Neuron (in vitro differentiated cells): ENCODE data around the gene PFKL.
"Not testable (repeated sequence)": the region's sequence is repeated elsewhere in the genome, so short reads cannot be mapped to it uniquely, and the experiment has no call there.

Experiments
- H2AFZ ChIP-seq: one replicate; pipeline ENCODE4 v1.6.1; 2013; ENCODE audit warnings: low read depth, mild to moderate bottlenecking, inconsistent platforms, low read length, moderate library complexity
- H3K27me3 ChIP-seq: one replicate; pipeline ENCODE4 v1.6.1; 2013; ENCODE audit warnings: low read length; ENCODE audit not compliant: insufficient read depth
- H3K36me3 ChIP-seq: one replicate; pipeline ENCODE4 v1.6.1; 2013; ENCODE audit warnings: low read length; ENCODE audit not compliant: insufficient read depth
- H3K4me1 ChIP-seq: one replicate; pipeline ENCODE4 v1.6.1; 2013; ENCODE audit warnings: low read length; ENCODE audit not compliant: insufficient read depth
- H3K4me3 ChIP-seq: 2 replicates; pipeline ENCODE4 v1.5.1; 2013; ENCODE audit warnings: mild to moderate bottlenecking, low read length, moderate library complexity
- H3K9me3 ChIP-seq: one replicate; pipeline ENCODE4 v1.6.1; 2013; ENCODE audit warnings: low read length

Gene PFKL

GRCh38 chr21:44265734-44266270 lies 34.1 kb upstream of the PFKL start:
- peaks cover 3% of the 10 kb centered on the region for H3K27me3 ChIP-seq
- H3K4me1 ChIP-seq, result peaks cover 13% of the 10 kb centered on the region
- no peak overlapping the region for H3K4me3 ChIP-seq
- H3K9me3 ChIP-seq, result no peaks in the 10 kb centered on the region
- no peaks in the 10 kb centered on the region for H3K36me3 ChIP-seq
- no peak overlapping the region for H2AFZ ChIP-seq

DNA sequence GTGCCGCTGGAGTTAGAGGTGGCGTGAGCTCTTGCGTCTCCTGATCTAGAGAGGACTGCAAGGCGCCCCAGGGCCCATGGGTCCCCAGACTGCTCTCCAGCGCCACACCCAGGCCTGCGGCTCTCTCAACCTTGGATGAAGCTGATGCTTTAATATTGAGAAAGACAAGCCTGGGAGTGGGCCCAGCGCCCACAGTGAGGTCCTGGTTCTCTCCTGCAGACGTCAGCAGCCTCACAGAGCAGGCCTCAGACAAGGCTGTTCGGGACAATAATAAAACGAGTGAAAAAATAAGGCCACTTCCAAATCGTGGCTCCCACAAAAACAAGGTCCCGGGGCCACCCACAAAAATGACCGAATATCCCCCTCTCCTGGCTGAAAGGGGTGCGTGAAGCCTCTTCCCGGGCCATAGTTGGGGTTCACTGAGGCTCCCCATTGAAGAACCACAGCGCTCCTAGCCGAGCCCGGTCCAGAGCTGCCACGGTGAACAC lies 32.2 kb upstream of the PFKL start:
- Histone ChIP-seq H3K27me3 (no peaks in the 10 kb centered on the region), H3K36me3 (no peaks in the 10 kb centered on the region), H3K4me3 (no peak overlapping the region), H2AFZ (no peak overlapping the region), H3K9me3 (no peaks in the 10 kb centered on the region), H3K4me1 (peaks cover 13% of the 10 kb centered on the region)

GRCh38 chr21:44269090-44269489 lies 30.8 kb upstream of the PFKL start:
- H3K27me3 ChIP-seq, result no peaks in the 10 kb centered on the region
- peaks cover 4% of the 10 kb centered on the region for H3K4me1 ChIP-seq
- H3K36me3 ChIP-seq, result no peaks in the 10 kb centered on the region
- peaks cover 2% of the 10 kb centered on the region for H3K9me3 ChIP-seq
- no peak overlapping the region for H3K4me3 ChIP-seq
- no peak overlapping the region for H2AFZ ChIP-seq

DNA sequence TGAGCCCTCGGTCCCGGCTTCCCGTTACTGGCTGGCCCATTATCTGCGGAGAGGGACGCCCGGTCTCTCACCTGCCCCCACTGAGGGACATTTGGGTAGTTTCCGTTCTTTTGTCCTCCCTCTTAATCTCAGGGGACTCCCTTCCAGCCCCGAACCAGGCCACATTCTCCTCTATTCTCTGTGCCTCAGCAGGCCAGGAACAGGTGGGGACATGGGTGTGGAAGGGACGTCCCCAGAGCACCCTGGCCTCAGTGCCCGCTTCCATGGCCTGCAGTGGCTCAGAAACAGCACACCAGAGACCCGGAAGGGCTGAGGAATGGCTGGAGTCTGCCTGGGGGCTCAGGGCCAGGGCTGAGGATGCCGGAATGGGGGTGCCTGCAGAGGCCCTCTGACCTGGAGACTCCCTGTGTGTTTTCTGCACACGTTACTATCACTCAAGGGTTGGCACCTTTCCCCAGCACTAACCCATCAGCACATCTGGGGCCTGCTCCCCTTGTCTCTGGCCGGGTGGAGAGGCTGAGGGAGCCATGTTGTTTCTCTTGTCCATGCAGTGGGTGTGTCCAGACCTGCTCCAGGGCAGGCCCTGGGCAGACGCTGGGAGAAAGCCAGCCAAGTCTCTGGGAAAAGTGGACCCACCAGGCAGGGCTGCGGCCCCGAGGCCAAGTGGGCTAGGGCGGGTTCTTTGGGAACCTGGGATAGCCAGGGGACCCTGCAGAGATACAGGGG lies 28.1 kb upstream of the PFKL start:
- Histone ChIP-seq H3K9me3 (peaks cover 2% of the 10 kb centered on the region), H3K27me3 (no peaks in the 10 kb centered on the region), H3K36me3 (no peaks in the 10 kb centered on the region)

GRCh38 chr21:44272284-44272858 lies 27.5 kb upstream of the PFKL start:
- Histone ChIP-seq H3K4me3 (no peak overlapping the region), H2AFZ (no peak overlapping the region), H3K4me1 (peaks cover 4% of the 10 kb centered on the region), H3K36me3 (no peaks in the 10 kb centered on the region), H3K9me3 (peaks cover 2% of the 10 kb centered on the region), H3K27me3 (no peaks in the 10 kb centered on the region)

More for the DNA sequence above, 28.1 kb upstream of the PFKL start:
- no peak overlapping the region for H2AFZ ChIP-seq
- H3K4me3 ChIP-seq, result no peak overlapping the region
- H3K4me1 ChIP-seq, result peaks cover 4% of the 10 kb centered on the region

GRCh38 chr21:44273046-44273445 lies 26.8 kb upstream of the PFKL start:
- Histone ChIP-seq H3K27me3 (no peaks in the 10 kb centered on the region), H3K4me1 (peaks cover 4% of the 10 kb centered on the region), H3K4me3 (no peak overlapping the region), H3K9me3 (peaks cover 2% of the 10 kb centered on the region), H2AFZ (no peak overlapping the region), H3K36me3 (no peaks in the 10 kb centered on the region)

GRCh38 chr21:44275041-44275440 lies 24.8 kb upstream of the PFKL start:
- H3K4me1 ChIP-seq, result no peaks in the 10 kb centered on the region
- peaks cover 2% of the 10 kb centered on the region for H3K9me3 ChIP-seq
- H2AFZ ChIP-seq, result no peak overlapping the region
- H3K36me3 ChIP-seq, result no peaks in the 10 kb centered on the region
- no peak overlapping the region for H3K4me3 ChIP-seq
- H3K27me3 ChIP-seq, result peaks cover 3% of the 10 kb centered on the region

DNA sequence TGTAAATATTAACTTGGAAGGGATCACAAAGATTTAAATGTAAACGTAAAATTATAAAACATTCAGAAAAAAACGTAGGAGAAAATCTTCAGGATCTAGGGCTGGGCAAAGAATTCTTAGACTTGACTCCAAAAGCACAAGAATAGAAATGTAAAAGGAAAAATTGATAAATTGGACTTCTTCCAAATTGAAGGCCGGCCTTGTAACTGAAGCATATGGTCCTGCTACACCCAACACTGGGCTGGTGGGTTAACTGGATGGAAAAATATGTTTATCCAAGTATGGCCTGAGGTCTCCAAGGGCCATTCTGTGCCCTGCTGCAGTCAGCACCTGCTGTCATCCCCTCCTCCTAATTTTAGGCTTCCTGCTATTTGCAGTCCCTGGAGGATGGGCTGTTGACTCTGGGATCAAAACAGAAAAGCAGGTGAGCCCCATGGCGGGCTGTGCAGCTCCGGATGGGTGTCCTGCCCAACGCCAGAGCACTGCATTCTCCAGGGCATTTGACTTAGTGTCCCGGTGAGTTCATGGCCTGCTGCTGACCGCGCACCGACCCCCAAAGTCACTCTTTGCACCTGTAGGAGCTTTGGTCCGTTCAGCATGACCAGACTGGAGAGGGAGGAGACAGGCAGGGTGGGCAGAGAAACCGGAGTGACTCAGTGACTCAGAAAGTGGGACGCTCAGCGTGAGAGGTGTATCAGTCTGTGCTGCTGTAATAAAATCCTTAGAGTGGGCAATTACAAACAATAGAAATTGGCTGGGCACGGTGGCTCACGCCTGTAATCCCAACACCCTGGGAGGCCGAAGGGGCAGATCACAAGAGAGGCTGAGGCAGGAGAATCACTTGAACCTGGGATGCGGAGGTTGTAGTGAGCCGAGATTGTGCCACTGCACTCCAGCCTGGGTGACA lies 20.2 kb upstream of the PFKL start:
- no peaks in the 10 kb centered on the region for H3K36me3 ChIP-seq
- H3K9me3 ChIP-seq, result no peaks in the 10 kb centered on the region

GRCh38 chr21:44281801-44282200 lies 18.1 kb upstream of the PFKL start:
- Histone ChIP-seq H3K36me3 (no peaks in the 10 kb centered on the region), H3K9me3 (no peaks in the 10 kb centered on the region), H3K4me1 (peaks cover 8% of the 10 kb centered on the region), H3K4me3 (no peak overlapping the region), H3K27me3 (peaks cover 35% of the 10 kb centered on the region), H2AFZ (no peak overlapping the region)

More for the DNA sequence above, 20.2 kb upstream of the PFKL start:
- Histone ChIP-seq H3K4me3 (no peak overlapping the region), H2AFZ (no peak overlapping the region), H3K27me3 (peaks cover 19% of the 10 kb centered on the region), H3K4me1 (peaks cover 8% of the 10 kb centered on the region)

DNA sequence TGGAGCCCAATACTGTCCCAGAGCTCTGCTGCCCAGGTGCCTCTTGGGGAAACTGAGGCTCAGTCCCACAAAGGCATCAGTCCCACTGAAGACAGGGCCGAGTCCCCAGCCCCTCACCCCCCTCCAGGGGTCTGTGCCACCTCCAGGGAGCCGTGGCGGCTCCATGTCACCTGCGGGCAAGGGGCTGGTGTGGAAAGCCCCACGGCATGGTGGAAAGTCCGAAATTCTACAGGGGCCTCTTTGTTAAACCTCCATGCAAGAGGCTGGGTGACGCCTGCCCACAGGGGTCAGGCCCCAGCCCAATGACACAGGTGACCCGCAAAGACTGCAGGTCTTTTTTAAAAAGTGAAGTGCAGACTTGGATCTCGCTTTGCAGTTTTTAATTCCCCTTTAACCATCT lies 17.5 kb upstream of the PFKL start:
- peaks cover 8% of the 10 kb centered on the region for H3K4me1 ChIP-seq
- H3K27me3 ChIP-seq, result peaks cover 39% of the 10 kb centered on the region
- no peak overlapping the region for H2AFZ ChIP-seq
- H3K36me3 ChIP-seq, result no peaks in the 10 kb centered on the region
- H3K4me3 ChIP-seq, result no peak overlapping the region
- H3K9me3 ChIP-seq, result no peaks in the 10 kb centered on the region

DNA sequence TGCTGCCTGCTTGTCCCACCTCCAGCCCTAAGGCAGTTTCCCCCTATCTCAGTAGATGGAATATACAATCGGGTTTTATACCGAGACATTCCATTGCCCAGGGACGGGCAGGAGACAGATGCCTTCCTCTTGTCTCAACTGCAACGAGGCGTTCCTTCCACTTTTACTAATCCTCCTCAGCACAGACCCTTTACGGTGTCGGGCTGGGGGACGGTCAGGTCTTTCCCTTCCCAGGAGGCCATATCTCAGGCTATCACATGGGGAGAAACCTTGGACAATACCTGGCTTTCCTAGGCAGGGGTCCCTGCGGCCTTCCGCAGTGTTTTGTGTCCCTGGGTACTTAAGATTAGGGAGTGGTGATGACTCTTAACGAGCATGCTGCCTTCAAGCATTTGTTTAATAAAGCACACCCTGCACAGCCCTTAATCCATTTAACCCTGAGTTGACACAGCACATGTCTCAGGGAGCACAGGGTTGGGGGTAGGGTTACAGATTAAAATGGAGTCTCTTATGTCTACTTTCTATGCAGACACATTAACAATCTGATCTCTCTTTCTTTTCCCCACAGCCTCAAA lies 16.6 kb upstream of the PFKL start:
- H3K9me3 ChIP-seq, H3K4me3 ChIP-seq, H2AFZ ChIP-seq, H3K36me3 ChIP-seq, H3K4me1 ChIP-seq: not testable (repeated sequence)
- peaks cover 48% of the 10 kb centered on the region for H3K27me3 ChIP-seq

- no peaks in the 10 kb centered on the region for H3K9me3 ChIP-seq
- H3K4me1 ChIP-seq, result peaks cover 8% of the 10 kb centered on the region
- no peak overlapping the region for H2AFZ ChIP-seq
- peaks cover 55% of the 10 kb centered on the region for H3K27me3 ChIP-seq
- no peak overlapping the region for H3K4me3 ChIP-seq
- no peaks in the 10 kb centered on the region for H3K36me3 ChIP-seq
Observed at GRCh38 chr21:44283948-44284347, 15.9 kb upstream of the PFKL start.
